Chondrocyte (in vitro differentiated cells): ENCODE measurements around the gene PREX1. TPM values are rescaled to one million over a fixed set of nuclear protein-coding genes. Genes with fewer than 3 reads are reported as not detected.
A peak's percentile ranks its signal among the peaks of the same experiment; 100 is the strongest.

Experiments used
- DNase-seq: peaks from one replicate; pipeline ENCODE4 v3.0.0; 2021; ENCODE audit warnings: mixed read lengths, low spot score
- H3K27ac Mint-ChIP-seq: one replicate; pipeline ENCODE4 v1.8.0; 2021; ENCODE audit warnings: mild to moderate bottlenecking, moderate library complexity, mixed read lengths; ENCODE audit not compliant: unreplicated experiment
- H3K27me3 Mint-ChIP-seq: 2 replicates; pipeline ENCODE4 v1.8.0; 2021; ENCODE audit warnings: low read depth, mixed read lengths
- H3K36me3 Mint-ChIP-seq: 2 replicates; pipeline ENCODE4 v1.8.0; 2021; ENCODE audit warnings: low read depth, mixed read lengths
- H3K4me1 Mint-ChIP-seq: 2 replicates; pipeline ENCODE4 v1.8.0; 2021; ENCODE audit warnings: low read depth, mild to moderate bottlenecking, mixed read lengths
- H3K4me3 Mint-ChIP-seq: one replicate; pipeline ENCODE4 v1.8.0; 2021; ENCODE audit warnings: mild to moderate bottlenecking, moderate library complexity, mixed read lengths; ENCODE audit not compliant: unreplicated experiment
- H3K9me3 Mint-ChIP-seq: 2 replicates; pipeline ENCODE4 v1.8.0; 2021; ENCODE audit warnings: low read depth, mixed read lengths
- total RNA-seq: library from RNA; stranded (reverse); gene quantifications from 3 replicates; pipeline ENCODE4 v1.2.1, GENCODE V29; 2021
- TF ChIP-seq, protein P1 (sequence below): fragments of 200-600 bp; sonication (generic); IDR thresholded peaks from 2 replicates; pipeline ENCODE4 v1.5.0; 2021; ENCODE audit warnings: antibody characterized with exemption, mild to moderate bottlenecking, moderate library complexity

PREX1 gene
- total RNA-seq, 1 donor from 2014 or later, result 3.0 TPM

- DNase-seq, result no peak
- H3K27me3 Mint-ChIP-seq, result no peaks in the 10 kb centered on the region
- no peak overlapping the region for H3K27ac Mint-ChIP-seq
- peaks cover 1% of the 10 kb centered on the region for H3K36me3 Mint-ChIP-seq
- H3K4me3 Mint-ChIP-seq, result no peak overlapping the region
- no peaks in the 10 kb centered on the region for H3K4me1 Mint-ChIP-seq
- H3K9me3 Mint-ChIP-seq, result no peaks in the 10 kb centered on the region
- TF ChIP-seq, protein P1, sequence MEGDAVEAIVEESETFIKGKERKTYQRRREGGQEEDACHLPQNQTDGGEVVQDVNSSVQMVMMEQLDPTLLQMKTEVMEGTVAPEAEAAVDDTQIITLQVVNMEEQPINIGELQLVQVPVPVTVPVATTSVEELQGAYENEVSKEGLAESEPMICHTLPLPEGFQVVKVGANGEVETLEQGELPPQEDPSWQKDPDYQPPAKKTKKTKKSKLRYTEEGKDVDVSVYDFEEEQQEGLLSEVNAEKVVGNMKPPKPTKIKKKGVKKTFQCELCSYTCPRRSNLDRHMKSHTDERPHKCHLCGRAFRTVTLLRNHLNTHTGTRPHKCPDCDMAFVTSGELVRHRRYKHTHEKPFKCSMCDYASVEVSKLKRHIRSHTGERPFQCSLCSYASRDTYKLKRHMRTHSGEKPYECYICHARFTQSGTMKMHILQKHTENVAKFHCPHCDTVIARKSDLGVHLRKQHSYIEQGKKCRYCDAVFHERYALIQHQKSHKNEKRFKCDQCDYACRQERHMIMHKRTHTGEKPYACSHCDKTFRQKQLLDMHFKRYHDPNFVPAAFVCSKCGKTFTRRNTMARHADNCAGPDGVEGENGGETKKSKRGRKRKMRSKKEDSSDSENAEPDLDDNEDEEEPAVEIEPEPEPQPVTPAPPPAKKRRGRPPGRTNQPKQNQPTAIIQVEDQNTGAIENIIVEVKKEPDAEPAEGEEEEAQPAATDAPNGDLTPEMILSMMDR, result no peak
These were observed 189.3 kb downstream of the PREX1 start for GRCh38 chr20:48638546-48638945.

DNA sequence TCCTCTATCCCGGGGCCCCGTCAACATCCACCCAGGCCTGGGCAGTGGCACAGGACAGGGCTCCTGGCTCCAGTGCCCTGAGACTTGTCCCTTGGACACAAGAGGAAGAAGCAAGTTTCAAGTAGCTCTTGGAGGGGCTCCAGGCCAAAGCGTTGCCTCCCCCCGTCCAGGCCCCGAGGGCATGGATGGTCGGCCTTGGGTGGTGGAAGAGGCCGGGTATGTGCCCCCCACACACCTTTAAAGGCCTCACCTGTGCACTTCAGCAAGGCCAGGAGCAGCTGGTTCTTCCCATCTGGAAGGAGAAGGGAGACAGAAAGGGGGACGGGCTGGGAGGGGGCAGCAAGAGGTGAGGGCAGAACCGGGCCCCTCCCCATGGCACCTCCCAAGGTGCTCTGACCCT is 190.3 kb downstream of the PREX1 start:
- Mint-ChIP-seq H3K9me3 (no peaks in the 10 kb centered on the region), H3K4me3 (no peak overlapping the region), H3K27ac (no peak overlapping the region), H3K27me3 (no peaks in the 10 kb centered on the region), H3K36me3 (peaks cover 1% of the 10 kb centered on the region), H3K4me1 (no peaks in the 10 kb centered on the region)
- DNase-seq, result no peak
- TF ChIP-seq, protein P1, result no peak

- H3K27me3 Mint-ChIP-seq, result no peaks in the 10 kb centered on the region
- TF ChIP-seq, protein P1, result no peak
- no peaks in the 10 kb centered on the region for H3K4me1 Mint-ChIP-seq
- no peak overlapping the region for H3K27ac Mint-ChIP-seq
- DNase-seq, result no peak
- peaks cover 1% of the 10 kb centered on the region for H3K36me3 Mint-ChIP-seq
- H3K4me3 Mint-ChIP-seq, result no peak overlapping the region
- H3K9me3 Mint-ChIP-seq, result no peaks in the 10 kb centered on the region
These were observed 191.5 kb downstream of the PREX1 start for GRCh38 chr20:48636301-48636700.

DNA sequence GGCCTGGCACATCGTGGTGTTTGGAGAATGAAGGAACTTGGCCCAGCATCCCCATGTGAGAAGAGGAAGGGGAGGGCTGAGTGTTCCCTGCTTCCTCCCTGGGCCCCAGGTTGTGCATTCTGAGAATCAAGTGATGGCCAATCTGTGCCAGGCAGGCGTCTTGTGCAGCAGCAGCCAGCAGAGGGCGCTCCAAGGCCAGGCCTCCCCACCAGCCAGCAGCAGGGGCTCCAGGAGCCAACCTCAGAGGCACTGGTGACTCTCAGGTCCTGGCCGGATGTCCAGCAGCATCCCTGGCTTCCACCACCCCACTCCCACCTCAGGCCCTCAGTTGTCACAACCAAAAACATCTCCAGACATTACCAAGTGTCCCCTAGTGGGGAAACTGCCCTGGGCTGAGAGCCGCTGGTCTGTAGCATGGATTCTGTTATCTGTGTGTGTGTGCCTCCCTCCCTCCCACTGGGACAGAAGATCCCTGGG is 192.0 kb downstream of the PREX1 start:
- Mint-ChIP-seq H3K36me3 (peaks cover 4% of the 10 kb centered on the region), H3K9me3 (no peaks in the 10 kb centered on the region), H3K4me3 (no peak overlapping the region), H3K4me1 (no peaks in the 10 kb centered on the region), H3K27me3 (no peaks in the 10 kb centered on the region), H3K27ac (no peak overlapping the region)
- DNase-seq, result peak; percentile 81
- TF ChIP-seq, protein P1, result peak; percentile 93

GRCh38 chr20:48635361-48635760 is 192.4 kb downstream of the PREX1 start:
- peak; percentile 55 for DNase-seq
- no peak overlapping the region for H3K27ac Mint-ChIP-seq
- H3K9me3 Mint-ChIP-seq, result no peaks in the 10 kb centered on the region
- no peaks in the 10 kb centered on the region for H3K4me1 Mint-ChIP-seq
- no peaks in the 10 kb centered on the region for H3K27me3 Mint-ChIP-seq
- H3K36me3 Mint-ChIP-seq, result peaks cover 3% of the 10 kb centered on the region
- TF ChIP-seq, protein P1, result no peak
- H3K4me3 Mint-ChIP-seq, result no peak overlapping the region
